ENCODE results near the gene TCF7L1. TPM values are rescaled to one million over a fixed set of nuclear protein-coding genes. Genes with fewer than 3 reads are reported as not detected.

TCF7L1 gene
- total RNA-seq, 4 donors from 2014 or later: 5.6 to 23.2 (median 10.2) TPM

DNA sequence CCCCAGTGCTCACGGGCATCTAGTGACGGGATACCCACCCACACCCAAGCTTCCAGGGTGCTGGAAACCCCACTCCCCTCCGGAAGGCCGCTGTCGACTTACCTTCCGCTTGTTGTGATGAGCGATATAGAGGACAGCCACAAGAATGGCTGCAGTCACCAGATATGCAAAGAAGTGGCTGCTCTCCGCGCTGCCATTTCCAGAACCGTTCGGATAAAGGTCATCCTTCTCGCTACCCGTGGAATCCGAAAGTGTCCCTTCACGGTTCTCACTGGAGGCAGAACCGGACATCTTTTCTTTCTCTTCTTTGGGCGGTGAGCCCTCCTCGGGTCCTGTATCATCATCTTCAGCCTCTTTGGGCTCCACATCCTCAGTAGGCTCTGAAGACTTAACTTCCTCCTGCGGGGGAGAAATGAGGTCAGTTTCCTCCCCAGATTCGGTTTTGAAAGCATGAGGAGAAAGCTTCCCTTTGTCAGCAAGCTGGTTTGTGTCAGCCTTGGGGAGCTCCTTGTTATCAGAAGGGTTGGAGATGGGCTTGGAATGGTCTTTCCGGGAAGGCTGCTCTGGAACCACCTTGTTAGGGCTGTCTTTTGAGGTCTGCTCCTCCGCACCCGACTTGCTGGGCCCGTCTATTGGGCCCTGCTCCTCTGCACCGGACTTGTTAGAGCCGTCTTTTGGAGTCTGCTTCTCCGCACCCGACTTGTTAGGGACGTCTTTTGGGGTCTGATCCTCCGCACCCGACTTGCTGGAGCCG lies 193.4 kb downstream of the TCF7L1 start:
- no peak for TF ChIP-seq POLR2A (IDR thresholded peaks at IDR 0.05; ENCODE audit: low read depth)
- no peak for TF ChIP-seq POLR2AphosphoS5 (IDR thresholded peaks at IDR 0.05)
- TF ChIP-seq CTCF (IDR thresholded peaks at IDR 0.05): no peak
- no peaks in the 10 kb centered on the region for H3K9me3 ChIP-seq
- DNase-seq (ENCODE audit: extremely low spot score): no peak
- WGBS: 24% methylated on average over 31 of the region's 32 CpGs
- H3K27ac ChIP-seq (replicated peaks in 1 of 4): peak overlapping the region; percentile 87 to 97 (median 96)
- H3K4me1 ChIP-seq: peaks cover 47 to 66% (median 65%) of the 10 kb centered on the region in 4 donors
- peak overlapping the region; percentile 80 to 92 (median 85) for H3K4me3 ChIP-seq
- intact Hi-C loops (cut with DNase I): no loop called here
- no peaks in the 10 kb centered on the region for H3K27me3 ChIP-seq
- peaks cover 23 to 40% (median 29%) of the 10 kb centered on the region in 4 donors for H3K36me3 ChIP-seq

GRCh38 chr2:85327160-85327821 lies 194.1 kb downstream of the TCF7L1 start:
- no peak for DNase-seq (ENCODE audit: extremely low spot score)
- H3K36me3 ChIP-seq: peaks cover 20 to 32% (median 25%) of the 10 kb centered on the region in 4 donors
- H3K9me3 ChIP-seq: no peaks in the 10 kb centered on the region
- intact Hi-C loops (cut with DNase I): no loop called here
- peak overlapping the region; percentile 80 to 92 (median 85) for H3K4me3 ChIP-seq
- peaks cover 46 to 59% (median 58%) of the 10 kb centered on the region in 4 donors for H3K4me1 ChIP-seq
- TF ChIP-seq POLR2AphosphoS5 (IDR thresholded peaks at IDR 0.05): no peak
- TF ChIP-seq EP300 (IDR thresholded peaks at IDR 0.05): no peak
- no peak for TF ChIP-seq POLR2A (IDR thresholded peaks at IDR 0.05; ENCODE audit: low read depth)
- TF ChIP-seq CTCF (IDR thresholded peaks at IDR 0.05): no peak
- WGBS: 3% methylated on average over 28 of the region's 41 CpGs
- no peaks in the 10 kb centered on the region for H3K27me3 ChIP-seq
- H3K27ac ChIP-seq (replicated peaks in 1 of 4): peak overlapping the region; percentile 87 to 97 (median 96)

DNA sequence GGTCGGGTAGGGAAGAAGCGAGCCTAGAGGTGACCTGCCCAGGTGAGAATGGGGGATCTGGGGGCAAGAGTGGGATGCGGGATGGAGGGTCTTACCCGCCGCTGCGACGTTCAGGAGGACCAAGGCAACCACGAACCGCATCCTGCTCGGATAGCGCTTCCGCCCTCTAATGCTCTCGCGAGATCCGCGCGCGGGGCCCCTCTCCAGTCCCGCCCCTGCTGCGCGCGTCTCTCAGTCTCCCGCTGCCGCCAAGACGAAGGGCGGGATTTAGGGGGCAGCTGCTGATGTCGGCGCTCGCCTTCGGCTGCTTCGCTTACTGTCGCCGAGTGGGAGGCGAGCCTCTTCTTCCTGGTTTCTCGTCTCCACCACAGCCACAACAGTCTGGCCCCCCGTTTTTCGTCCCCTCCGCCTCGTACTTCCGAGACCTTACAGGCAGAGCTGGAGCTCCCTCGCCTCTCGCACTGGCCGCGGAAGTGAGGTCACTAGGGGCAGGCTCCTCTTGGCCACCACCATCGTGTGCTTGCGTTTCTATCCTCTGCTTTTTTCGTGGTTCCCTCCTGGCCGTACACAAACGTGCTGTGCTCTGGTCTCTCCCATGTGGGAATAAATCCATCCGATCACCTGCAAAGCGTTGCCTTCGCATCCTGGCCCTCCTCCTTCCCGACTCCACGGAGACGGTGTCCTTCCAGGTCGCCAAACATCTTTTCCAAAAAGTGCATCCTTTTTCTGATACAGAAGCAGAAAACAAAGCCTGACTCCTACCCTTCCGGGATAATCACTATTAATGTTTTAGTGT lies 194.8 kb downstream of the TCF7L1 start, which contains the start of gene TGOLN2:
TGOLN2 (minus strand) TSS at position 168 of the 796 bp plus-strand sequence; CDS start at position 141, 27 bp downstream.
- 2% methylated on average over 39 of the region's 57 CpGs for WGBS

More for the DNA sequence above, 194.8 kb downstream of the TCF7L1 start, which contains the start of gene TGOLN2:
- Histone ChIP-seq H3K36me3 (peaks cover 14 to 25% (median 18%) of the 10 kb centered on the region in 4 donors), H3K27me3 (no peaks in the 10 kb centered on the region), H3K9me3 (no peaks in the 10 kb centered on the region), H3K4me1 (peaks cover 41 to 52% (median 51%) of the 10 kb centered on the region in 4 donors), H3K27ac (replicated peaks in 1 of 4) (peak within 1 kb of the TSS; percentile 87 to 97 (median 96)), H3K4me3 (peak within 1 kb of the TSS; percentile 80 to 92 (median 85))
- TF ChIP-seq EP300 (IDR thresholded peaks at IDR 0.05) (no peak), POLR2A (IDR thresholded peaks at IDR 0.05; ENCODE audit: low read depth) (peak; percentile 98), CTCF (IDR thresholded peaks at IDR 0.05) (no peak), POLR2AphosphoS5 (IDR thresholded peaks at IDR 0.05) (peak; percentile 97 to 100)
- DNase-seq (ENCODE audit: extremely low spot score): peak; percentile 97
- intact Hi-C loops (cut with DNase I): no loop called here

Measured in esophagus muscularis mucosa (tissue), 4 donors.